HEK293 (cell line): Measurements from ENCODE around the gene RAET1G.

ENCODE experiments used
- AEBP2 ChIP-seq: fragments of 450-650 bp; formaldehyde crosslinking; IDR thresholded peaks from 2 replicates; pipeline ENCODE4 v1.5.1; 2016; ENCODE audit warnings: missing biosample characterization, missing genetic modification characterization, borderline replicate concordance
- FEZF1 ChIP-seq: fragments of 450-650 bp; formaldehyde crosslinking; IDR thresholded peaks from 2 replicates; pipeline ENCODE4 v1.5.1; 2016; ENCODE audit warnings: missing biosample characterization, missing genetic modification characterization
- KLF1 ChIP-seq: fragments of 450-650 bp; formaldehyde crosslinking; IDR thresholded peaks from 2 replicates; pipeline ENCODE4 v1.5.1; 2016; ENCODE audit warnings: missing biosample characterization, missing genetic modification characterization
- KLF16 ChIP-seq: fragments of 450-650 bp; formaldehyde crosslinking; IDR thresholded peaks from 2 replicates; pipeline ENCODE4 v1.5.1; 2017; ENCODE audit warnings: missing biosample characterization, missing genetic modification characterization
- MYNN ChIP-seq: fragments of 450-650 bp; formaldehyde crosslinking; IDR thresholded peaks from 2 replicates; pipeline ENCODE4 v1.5.1; 2016; ENCODE audit warnings: missing biosample characterization, missing genetic modification characterization, borderline replicate concordance
- PBX3 ChIP-seq: sonication (generic); formaldehyde crosslinking; IDR thresholded peaks from 2 replicates; pipeline ENCODE4 v1.8.1; 2022; ENCODE audit warnings: mild to moderate bottlenecking, moderate library complexity, missing genetic modification reagents
- PRDM4 ChIP-seq: fragments of 450-650 bp; formaldehyde crosslinking; IDR thresholded peaks from 2 replicates; pipeline ENCODE4 v1.5.1; 2017; ENCODE audit warnings: missing biosample characterization, missing genetic modification characterization
- SETDB1 ChIP-seq: IDR thresholded peaks from one replicate; pipeline ENCODE4 v1.6.1; 2017; ENCODE audit warnings: mild to moderate bottlenecking, low read length, moderate library complexity, mixed read lengths; ENCODE audit not compliant: insufficient read length
- ZBTB11 ChIP-seq: fragments of 450-650 bp; formaldehyde crosslinking; conservative IDR thresholded peaks from 2 replicates; pipeline ENCODE4 v1.5.1; 2016; ENCODE audit warnings: low read depth, missing biosample characterization, missing genetic modification characterization
- ZBTB8A ChIP-seq: fragments of 450-650 bp; formaldehyde crosslinking; IDR thresholded peaks from 2 replicates; pipeline ENCODE4 v1.5.1; 2016; ENCODE audit warnings: missing biosample characterization, missing genetic modification characterization
- ZIC2 ChIP-seq: fragments of 450-650 bp; formaldehyde crosslinking; IDR thresholded peaks from 2 replicates; pipeline ENCODE4 v1.5.1; 2016; ENCODE audit warnings: missing biosample characterization, missing genetic modification characterization
- ZNF114 ChIP-seq: fragments of 450-650 bp; formaldehyde crosslinking; IDR thresholded peaks from 2 replicates; pipeline ENCODE4 v1.5.0; 2017; ENCODE audit warnings: missing biosample characterization, missing genetic modification characterization
- ZNF132 ChIP-seq: fragments of 450-650 bp; formaldehyde crosslinking; IDR thresholded peaks from 2 replicates; pipeline ENCODE4 v1.5.1; 2017; ENCODE audit warnings: missing biosample characterization, missing genetic modification characterization, borderline replicate concordance
- ZNF19 ChIP-seq: fragments of 450-650 bp; formaldehyde crosslinking; IDR thresholded peaks from 2 replicates; pipeline ENCODE4; 2016; ENCODE audit warnings: missing biosample characterization, missing genetic modification characterization, low read depth
- ZNF239 ChIP-seq: fragments of 450-650 bp; formaldehyde crosslinking; IDR thresholded peaks from 2 replicates; pipeline ENCODE4 v1.5.1; 2016; ENCODE audit warnings: missing biosample characterization, missing genetic modification characterization
- ZNF280C ChIP-seq: fragments of 450-650 bp; formaldehyde crosslinking; IDR thresholded peaks from 2 replicates; pipeline ENCODE4 v1.5.1; 2016; ENCODE audit warnings: missing biosample characterization, missing genetic modification characterization
- ZNF341 ChIP-seq: fragments of 450-650 bp; formaldehyde crosslinking; IDR thresholded peaks from 2 replicates; pipeline ENCODE4; 2016; ENCODE audit warnings: low read depth, missing biosample characterization, missing genetic modification characterization
- ZNF391 ChIP-seq: fragments of 450-650 bp; formaldehyde crosslinking; IDR thresholded peaks from 2 replicates; pipeline ENCODE4 v1.5.1; 2016; ENCODE audit warnings: low read depth, missing biosample characterization, missing genetic modification characterization, borderline replicate concordance
- ZNF416 ChIP-seq: fragments of 450-650 bp; formaldehyde crosslinking; IDR thresholded peaks from 2 replicates; pipeline ENCODE4 v1.5.1; 2016; ENCODE audit warnings: missing biosample characterization, missing genetic modification characterization
- ZNF426 ChIP-seq: fragments of 450-650 bp; formaldehyde crosslinking; IDR thresholded peaks from 2 replicates; pipeline ENCODE4 v1.5.1; 2017; ENCODE audit warnings: missing biosample characterization, missing genetic modification characterization, mild to moderate bottlenecking, inconsistent platforms, moderate library complexity
- ZNF585B ChIP-seq: fragments of 450-650 bp; formaldehyde crosslinking; IDR thresholded peaks from 2 replicates; pipeline ENCODE4 v1.5.1; 2016; ENCODE audit warnings: missing biosample characterization, missing genetic modification characterization
- ZNF600 ChIP-seq: fragments of 450-650 bp; formaldehyde crosslinking; IDR thresholded peaks from 2 replicates; pipeline ENCODE4 v1.5.1; 2016; ENCODE audit warnings: missing biosample characterization, missing genetic modification characterization
- ZNF626 ChIP-seq: fragments of 450-650 bp; sonication (Bioruptor Pico); formaldehyde crosslinking; IDR thresholded peaks from 2 replicates; pipeline ENCODE4 v1.5.1; 2018; ENCODE audit warnings: missing biosample characterization, missing genetic modification characterization, inconsistent platforms
- ZNF658 ChIP-seq: fragments of 450-650 bp; formaldehyde crosslinking; IDR thresholded peaks from 2 replicates; pipeline ENCODE4; 2016; ENCODE audit warnings: missing biosample characterization, missing genetic modification characterization
- ZNF670 ChIP-seq: fragments of 450-650 bp; formaldehyde crosslinking; IDR thresholded peaks from 2 replicates; pipeline ENCODE4 v1.5.1; 2016; ENCODE audit warnings: missing biosample characterization, missing genetic modification characterization, low read depth
- ZNF792 ChIP-seq: fragments of 450-650 bp; formaldehyde crosslinking; IDR thresholded peaks from 2 replicates; pipeline ENCODE4 v1.5.1; 2016; ENCODE audit warnings: missing biosample characterization, missing genetic modification characterization

RAET1G gene

GRCh38 chr6:149941583-149942460 is 18.9 kb upstream of the RAET1G start, which contains the start of gene ULBP2 (continued):
- TF ChIP-seq ZBTB11 (tag by site-specific recombination) (peak; percentile 64; the same call in 1 of the 2 replicates), ZNF658 (tag by site-specific recombination) (no peak), ZNF341 (peak; percentile 99), SETDB1 (no peak), ZNF670 (tag by site-specific recombination) (no peak), ZNF19 (tag by site-specific recombination) (no peak), KLF16 (tag by site-specific recombination) (no peak), ZIC2 (tag by site-specific recombination) (peak; percentile 53), MYNN (tag by site-specific recombination) (no peak), ZNF600 (peak; percentile 36; the same call in 1 of the 2 replicates), ZNF391 (tag by site-specific recombination) (peak; percentile 20; the same call in 1 of the 2 replicates), AEBP2 (tag by site-specific recombination) (no peak), ZNF585B (tag by site-specific recombination) (no peak), ZNF132 (tag by site-specific recombination) (no peak), ZNF416 (tag by site-specific recombination) (no peak), PRDM4 (no peak), FEZF1 (no peak), ZNF114 (no peak), PBX3 (CRISPR knock-in tag) (no peak), ZNF792 (tag by site-specific recombination) (no peak), ZBTB8A (tag by site-specific recombination) (peak; percentile 99), ZNF280C (tag by site-specific recombination) (no peak), ZNF626 (tag by site-specific recombination) (no peak), ZNF426 (tag by site-specific recombination) (no peak), ZNF239 (tag by site-specific recombination) (no peak), KLF1 (peak; percentile 30)
